Naive thymus-derived CD4-positive, alpha-beta T cell (primary cell): Measurements from ENCODE around the gene EPS8L2. TPM values are rescaled to one million over a fixed set of nuclear protein-coding genes. Genes with fewer than 3 reads are reported as not detected.

Experiments
- ATAC-seq: fragments of 150-1000 bp; cut with Tn5 transposase; 2 replicates; pipeline ENCODE4 v1.10.0; 2021; ENCODE audit warnings: mild to moderate bottlenecking, moderate library complexity
- CTCF ChIA-PET: fragments of 350-600 bp; sonication (Branson Sonifier 250); formaldehyde crosslinking; loops from one replicate; lab custom pipeline; 2021; ENCODE audit warnings: antibody characterized with exemption; lab: Charles Lee
- POLR2A ChIA-PET: fragments of 350-600 bp; sonication (Branson Sonifier 250); formaldehyde crosslinking; loops from one replicate; lab custom pipeline; 2021; ENCODE audit warnings: antibody characterized with exemption, inconsistent platforms; lab: Charles Lee
- DNase-seq, 9 donors: peaks; one replicate each; pipeline versions ENCODE4 v3.0.0 to v3.0.0-alpha.2; 2020 to 2022; ENCODE audit warnings: mixed read lengths in 1 of 9
- H3K27ac ChIP-seq: one replicate; pipeline ENCODE4 v1.7.0; 2013; ENCODE audit warnings: mild to moderate bottlenecking, low read depth, low read length, moderate library complexity
- H3K27me3 ChIP-seq, 2 donors: one replicate each; pipeline ENCODE4 v1.7.0; 2013; ENCODE audit warnings: low read length in 2 of 2, mild to moderate bottlenecking in 2 of 2, moderate library complexity in 2 of 2; ENCODE audit not compliant: control insufficient read depth in 2 of 2, insufficient read depth in 2 of 2
- H3K36me3 ChIP-seq, 3 experiments: 1 replicate in 2 of 3; 2 replicates in 1 of 3; pipeline ENCODE4 v1.7.0; 2013; ENCODE audit warnings: low read length in 3 of 3, mild to moderate bottlenecking in 3 of 3, moderate library complexity in 1 of 3; ENCODE audit not compliant: insufficient read depth in 3 of 3, control insufficient read depth in 2 of 3
- H3K4me1 ChIP-seq, 2 donors: one replicate each; pipeline ENCODE4 v1.7.0; 2013; ENCODE audit warnings: low read length in 2 of 2, mild to moderate bottlenecking in 2 of 2, moderate library complexity in 1 of 2; ENCODE audit not compliant: control insufficient read depth in 2 of 2, insufficient read depth in 2 of 2
- H3K4me3 ChIP-seq: 2 replicates; pipeline ENCODE4 v1.7.0; 2013; ENCODE audit warnings: mild to moderate bottlenecking, low read length
- H3K9me3 ChIP-seq, 3 experiments: 1 replicate in 2 of 3; 2 replicates in 1 of 3; pipeline ENCODE4 v1.7.0; 2013; ENCODE audit warnings: low read length in 3 of 3; ENCODE audit not compliant: control insufficient read depth in 2 of 3
- H3K27ac Mint-ChIP-seq, 9 donors: one replicate each; pipeline ENCODE4 v1.8.0; 2020 to 2022; ENCODE audit warnings: mixed read lengths in 9 of 9, mild to moderate bottlenecking in 8 of 9, moderate library complexity in 5 of 9, inconsistent platforms in 2 of 9
- H3K27me3 Mint-ChIP-seq, 5 donors: one replicate each; pipeline ENCODE4 v1.8.0; 2021 to 2022; ENCODE audit warnings: mixed read lengths in 5 of 5, mild to moderate bottlenecking in 1 of 5
- H3K36me3 Mint-ChIP-seq, 5 donors: one replicate each; pipeline ENCODE4 v1.8.0; 2020 to 2022; ENCODE audit warnings: mixed read lengths in 5 of 5, mild to moderate bottlenecking in 3 of 5, inconsistent platforms in 1 of 5
- H3K4me1 Mint-ChIP-seq, 7 donors: one replicate each; pipeline ENCODE4 v1.8.0; 2020 to 2022; ENCODE audit warnings: mixed read lengths in 7 of 7, mild to moderate bottlenecking in 3 of 7, inconsistent platforms in 1 of 7
- H3K4me3 Mint-ChIP-seq, 10 donors: one replicate each; pipeline ENCODE4 v1.8.0; 2020 to 2022; ENCODE audit warnings: mild to moderate bottlenecking in 10 of 10, mixed read lengths in 10 of 10, moderate library complexity in 6 of 10, inconsistent platforms in 2 of 10
- H3K9me3 Mint-ChIP-seq, 11 donors: one replicate each; pipeline ENCODE4 v1.8.0; 2020 to 2022; ENCODE audit warnings: mixed read lengths in 11 of 11, mild to moderate bottlenecking in 4 of 11, inconsistent platforms in 1 of 11, moderate library complexity in 1 of 11
- intact Hi-C, 2 donors: fragments of 100-400 bp; cut with micrococcal nuclease; formaldehyde crosslinking; loops; one replicate each; pipeline ENCODE4 v1.15.1; 2023
- polyA plus RNA-seq, 2 donors: library from polyadenylated mRNA; unstranded; fragments of 300-500 nt; fragmentation: Illumina TruSeq; gene quantifications; one replicate each; pipeline ENCODE4 v1.2.3, GENCODE V29; 2021
- total RNA-seq, 6 experiments: library from RNA in 5 of 6; stranded (reverse) in 5 of 6; gene quantifications; 1 replicate in 5 of 6; 2 replicates in 1 of 6; pipeline ENCODE4 v1.2.3 and lab custom pipeline; 2021 to 2026

EPS8L2 gene
- total and polyA plus RNA-seq, 7 experiments from 2014 or later, result 4.5 to 16.6 (median 7.4) TPM

GRCh38 chr11:708511-708910 is 2.5 kb downstream of the EPS8L2 start:
- intact Hi-C loops, result no loop called here
- H3K27ac ChIP-seq, result no peak overlapping the region
- Mint-ChIP-seq H3K4me1 (peaks cover 0 to 17% (median 5%) of the 10 kb centered on the region in 7 donors), H3K27me3 (peaks cover 0 to 29% (median 19%) of the 10 kb centered on the region in 5 donors), H3K27ac (no peak overlapping the region), H3K9me3 (no peaks in the 10 kb centered on the region), H3K36me3 (peaks cover 0 to 2% (median 0%) of the 10 kb centered on the region in 5 donors), H3K4me3 (no peak overlapping the region)
- no peak overlapping the region for H3K4me3 ChIP-seq
- no peak for DNase-seq
- H3K27me3 ChIP-seq, result peaks cover 0 to 6% of the 10 kb centered on the region in 2 donors
- POLR2A ChIA-PET, result no interaction called here
- H3K9me3 ChIP-seq, result no peaks in the 10 kb centered on the region
- peaks cover 0 to 3% (median 0%) of the 10 kb centered on the region in 3 experiments for H3K36me3 ChIP-seq
- H3K4me1 ChIP-seq, result peaks cover 0 to 6% of the 10 kb centered on the region in 2 donors
- no peak for ATAC-seq
- CTCF ChIA-PET, result no interaction called here

GRCh38 chr11:709109-709997 is 3.3 kb downstream of the EPS8L2 start:
- peaks cover 0 to 6% of the 10 kb centered on the region in 2 donors for H3K4me1 ChIP-seq
- Mint-ChIP-seq H3K36me3 (no peaks in the 10 kb centered on the region), H3K27ac (no peak overlapping the region), H3K4me3 (no peak overlapping the region), H3K4me1 (peaks cover 0 to 15% (median 5%) of the 10 kb centered on the region in 7 donors), H3K9me3 (no peaks in the 10 kb centered on the region), H3K27me3 (peaks cover 0 to 29% (median 19%) of the 10 kb centered on the region in 5 donors)
- H3K9me3 ChIP-seq, result no peaks in the 10 kb centered on the region
- CTCF ChIA-PET, result no interaction called here
- POLR2A ChIA-PET, result no interaction called here
- no peak for DNase-seq
- no peak overlapping the region for H3K4me3 ChIP-seq
- ATAC-seq, result no peak
- H3K36me3 ChIP-seq, result no peaks in the 10 kb centered on the region
- intact Hi-C loops, result no loop called here
- H3K27me3 ChIP-seq, result peaks cover 0 to 6% of the 10 kb centered on the region in 2 donors
- H3K27ac ChIP-seq, result no peak overlapping the region

GRCh38 chr11:714436-714835 is 8.4 kb downstream of the EPS8L2 start:
- Histone ChIP-seq H3K4me1 (no peaks in the 10 kb centered on the region), H3K4me3 (no peak overlapping the region), H3K27me3 (no peaks in the 10 kb centered on the region), H3K36me3 (no peaks in the 10 kb centered on the region), H3K27ac (no peak overlapping the region), H3K9me3 (no peaks in the 10 kb centered on the region)
- no peak overlapping the region for H3K4me3 Mint-ChIP-seq
- peaks cover 0 to 12% (median 4%) of the 10 kb centered on the region in 7 donors for H3K4me1 Mint-ChIP-seq
- peaks cover 0 to 14% (median 0%) of the 10 kb centered on the region in 11 donors for H3K9me3 Mint-ChIP-seq
- peak overlapping the region in 1 of 9 donors; percentile 9 for H3K27ac Mint-ChIP-seq
- H3K27me3 Mint-ChIP-seq, result peaks cover 0 to 36% (median 13%) of the 10 kb centered on the region in 5 donors
- POLR2A ChIA-PET, result no interaction called here
- CTCF ChIA-PET, result interaction anchor here (0.6 kb wide), 1 partner anchor 123 kb away, joined by 3 read pairs; no protein-coding TSS in a partner anchor
- ATAC-seq (no peak), DNase-seq (no peak)
- H3K36me3 Mint-ChIP-seq, result peaks cover 0 to 4% (median 2%) of the 10 kb centered on the region in 5 donors
- intact Hi-C loops, result no loop called here

GRCh38 chr11:719214-720016 is 13.4 kb downstream of the EPS8L2 start:
- Mint-ChIP-seq H3K4me3 (peak overlapping the region in 8 of 10 donors; percentile 9 to 79 (median 44)), H3K36me3 (peaks cover 0 to 4% (median 2%) of the 10 kb centered on the region in 5 donors), H3K27me3 (peaks cover 0 to 43% (median 17%) of the 10 kb centered on the region in 5 donors), H3K4me1 (peaks cover 6 to 15% (median 10%) of the 10 kb centered on the region in 7 donors), H3K27ac (no peak overlapping the region), H3K9me3 (peaks cover 0 to 14% (median 2%) of the 10 kb centered on the region in 11 donors)
- H3K9me3 ChIP-seq, result no peaks in the 10 kb centered on the region
- ChIA-PET POLR2A (interaction anchor here (1.4 to 1.9 kb wide), 2 partner anchors 9 to 24 kb away, joined by 4 to 10 read pairs; partner anchors contain the start of genes DEAF1 and TMEM80), CTCF (interaction anchor here (1.0 kb wide), 1 partner anchor 56 kb away, joined by 3 read pairs; no protein-coding TSS in a partner anchor)
- peaks cover 8 to 21% of the 10 kb centered on the region in 2 donors for H3K4me1 ChIP-seq
- no peak overlapping the region for H3K27ac ChIP-seq
- ATAC-seq (no peak), DNase-seq (no peak)
- intact Hi-C loops, result loop anchor here (5.0 to 10.0 kb wide), 3 partner anchors 182 to 312 kb away; partner anchors contain the start of genes HRAS (in 1 of the 2), LRRC56 (in 1 of the 2) and PTDSS2 (in 1 of the 2)
- H3K27me3 ChIP-seq, result no peaks in the 10 kb centered on the region
- H3K4me3 ChIP-seq, result no peak overlapping the region
- no peaks in the 10 kb centered on the region for H3K36me3 ChIP-seq

- Histone ChIP-seq H3K27me3 (no peaks in the 10 kb centered on the region), H3K9me3 (no peaks in the 10 kb centered on the region), H3K27ac (no peak overlapping the region), H3K4me3 (no peak overlapping the region), H3K4me1 (peaks cover 8 to 21% of the 10 kb centered on the region in 2 donors), H3K36me3 (no peaks in the 10 kb centered on the region)
- H3K4me3 Mint-ChIP-seq, result peak overlapping the region in 6 of 10 donors; percentile 17 to 79 (median 55)
- ChIA-PET POLR2A (interaction anchor here (0.5 to 1.9 kb wide), 4 partner anchors 15 to 151 kb away, joined by 3 to 10 read pairs (median 3); partner anchors contain the start of genes DEAF1 and TMEM80), CTCF (interaction anchor here (1.0 kb wide), 2 partner anchors 39 to 57 kb away, joined by 3 to 5 read pairs; no protein-coding TSS in a partner anchor)
- H3K27ac Mint-ChIP-seq, result no peak overlapping the region
- DNase-seq (no peak), ATAC-seq (no peak)
- intact Hi-C loops, result loop anchor here (5.0 to 10.0 kb wide), 3 partner anchors 183 to 313 kb away; partner anchors contain the start of genes HRAS (in 1 of the 2), LRRC56 (in 1 of the 2) and PTDSS2 (in 1 of the 2)
- peaks cover 0 to 43% (median 20%) of the 10 kb centered on the region in 5 donors for H3K27me3 Mint-ChIP-seq
- peaks cover 6 to 15% (median 10%) of the 10 kb centered on the region in 7 donors for H3K4me1 Mint-ChIP-seq
- peaks cover 0 to 3% (median 0%) of the 10 kb centered on the region in 5 donors for H3K36me3 Mint-ChIP-seq
- peaks cover 0 to 8% (median 2%) of the 10 kb centered on the region in 11 donors for H3K9me3 Mint-ChIP-seq
Measured at GRCh38 chr11:720017-720641, 14.1 kb downstream of the EPS8L2 start.
